ENCODE measurements around the gene RAB35. TPM values are rescaled to one million over a fixed set of nuclear protein-coding genes. Genes with fewer than 3 reads are reported as not detected.

Gene RAB35
- total RNA-seq (2014; rRNA removed; shearing (Covaris generic)): 16.7 and 31.7 TPM in 2 replicates

DNA sequence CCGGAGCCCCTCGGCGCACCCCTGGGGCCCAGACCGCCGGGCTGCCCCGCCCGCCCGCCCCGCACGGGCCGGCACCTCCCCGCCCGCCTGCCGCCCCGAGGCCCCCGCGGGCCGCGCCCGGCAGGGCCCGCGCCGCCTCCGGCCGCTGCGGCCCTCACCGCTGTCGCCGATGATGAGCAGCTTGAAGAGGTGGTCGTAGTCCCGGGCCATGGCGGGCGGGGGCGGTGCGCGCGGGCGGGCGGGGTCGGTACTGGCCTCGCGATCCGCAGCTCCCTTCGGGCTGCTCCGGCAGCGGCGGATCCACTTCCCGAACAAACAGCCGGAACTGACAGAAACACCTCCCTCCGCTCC is at the start of gene RAB35:
TSS of gene RAB35 (minus strand) at position 313 of the 351 bp plus-strand sequence. CDS start at position 210, 103 bp downstream.
- DNase-seq (ENCODE audit: low read depth in 1 of 2, low spot score in 2 of 2): no peak
- peak within 1 kb of the TSS; percentile 53 for H3K27ac ChIP-seq
- peaks cover 32% of the 10 kb centered on the region for H3K4me1 ChIP-seq (replicated peaks)
- H3K4me3 ChIP-seq: peak within 1 kb of the TSS; percentile 73
- H3K27me3 ChIP-seq (replicated peaks): no peaks in the 10 kb centered on the region
- peaks cover 31% of the 10 kb centered on the region for H3K36me3 ChIP-seq
- H3K9me3 ChIP-seq (replicated peaks): no peaks in the 10 kb centered on the region

GRCh38 chr12:120164293-120164692 is 47.7 kb upstream of the RAB35 start:
- no peak overlapping the region for H3K4me3 ChIP-seq
- H3K36me3 ChIP-seq: peaks cover 84% of the 10 kb centered on the region
- no peaks in the 10 kb centered on the region for H3K4me1 ChIP-seq (replicated peaks)
- no peaks in the 10 kb centered on the region for H3K9me3 ChIP-seq (replicated peaks)
- no peak overlapping the region for H3K27ac ChIP-seq
- no peak for DNase-seq (ENCODE audit: low read depth in 1 of 2, low spot score in 2 of 2)
- no peaks in the 10 kb centered on the region for H3K27me3 ChIP-seq (replicated peaks)

DNA sequence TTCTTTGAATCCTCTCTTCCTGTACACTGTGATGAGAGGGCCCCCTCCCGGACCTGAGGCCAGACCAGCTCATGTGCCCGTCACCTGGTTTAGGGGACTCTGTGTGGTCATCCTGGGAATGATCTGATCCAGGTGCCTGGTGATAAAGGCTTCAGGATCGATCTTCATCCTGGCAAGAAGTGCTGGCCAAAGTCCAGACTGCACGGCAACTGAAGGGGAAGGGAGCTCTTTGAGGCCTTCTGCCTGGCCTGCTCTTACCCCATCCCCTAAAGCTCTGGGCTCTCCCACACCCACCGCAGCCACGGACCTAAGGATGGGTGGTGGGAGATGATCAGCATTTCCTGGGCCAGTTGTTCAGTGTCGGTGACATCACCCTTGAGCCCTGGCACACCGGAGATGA is 46.2 kb upstream of the RAB35 start:
- no peak for DNase-seq (ENCODE audit: low read depth in 1 of 2, low spot score in 2 of 2)
- Histone ChIP-seq H3K4me1 (replicated peaks) (no peaks in the 10 kb centered on the region), H3K4me3 (no peak overlapping the region), H3K27ac (no peak overlapping the region), H3K9me3 (replicated peaks) (no peaks in the 10 kb centered on the region), H3K36me3 (peaks cover 87% of the 10 kb centered on the region), H3K27me3 (replicated peaks) (no peaks in the 10 kb centered on the region)

DNA sequence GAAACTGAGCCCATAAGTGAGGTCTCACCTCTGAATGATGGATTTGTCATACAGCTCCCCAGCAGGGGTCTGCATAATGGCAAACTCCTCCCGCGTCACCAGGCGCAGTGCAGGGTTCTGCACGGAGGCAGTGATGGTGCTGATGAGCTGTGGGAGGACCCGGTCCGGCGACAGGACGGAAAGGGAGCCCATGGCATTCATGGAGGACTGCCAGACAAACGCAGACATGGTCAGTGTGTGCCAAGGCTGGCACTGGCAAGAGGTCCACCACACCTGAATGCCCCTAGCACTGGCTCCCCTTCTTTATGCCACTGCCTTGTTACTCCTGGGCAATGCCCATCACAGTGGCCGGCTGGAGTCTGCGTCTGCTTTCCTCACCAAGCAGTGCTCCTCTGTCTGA is 45.3 kb upstream of the RAB35 start:
- no peaks in the 10 kb centered on the region for H3K4me1 ChIP-seq (replicated peaks)
- no peak overlapping the region for H3K4me3 ChIP-seq
- no peaks in the 10 kb centered on the region for H3K9me3 ChIP-seq (replicated peaks)
- H3K27me3 ChIP-seq (replicated peaks): no peaks in the 10 kb centered on the region
- peaks cover 91% of the 10 kb centered on the region for H3K36me3 ChIP-seq
- H3K27ac ChIP-seq: no peak overlapping the region
- no peak for DNase-seq (ENCODE audit: low read depth in 1 of 2, low spot score in 2 of 2)

DNA sequence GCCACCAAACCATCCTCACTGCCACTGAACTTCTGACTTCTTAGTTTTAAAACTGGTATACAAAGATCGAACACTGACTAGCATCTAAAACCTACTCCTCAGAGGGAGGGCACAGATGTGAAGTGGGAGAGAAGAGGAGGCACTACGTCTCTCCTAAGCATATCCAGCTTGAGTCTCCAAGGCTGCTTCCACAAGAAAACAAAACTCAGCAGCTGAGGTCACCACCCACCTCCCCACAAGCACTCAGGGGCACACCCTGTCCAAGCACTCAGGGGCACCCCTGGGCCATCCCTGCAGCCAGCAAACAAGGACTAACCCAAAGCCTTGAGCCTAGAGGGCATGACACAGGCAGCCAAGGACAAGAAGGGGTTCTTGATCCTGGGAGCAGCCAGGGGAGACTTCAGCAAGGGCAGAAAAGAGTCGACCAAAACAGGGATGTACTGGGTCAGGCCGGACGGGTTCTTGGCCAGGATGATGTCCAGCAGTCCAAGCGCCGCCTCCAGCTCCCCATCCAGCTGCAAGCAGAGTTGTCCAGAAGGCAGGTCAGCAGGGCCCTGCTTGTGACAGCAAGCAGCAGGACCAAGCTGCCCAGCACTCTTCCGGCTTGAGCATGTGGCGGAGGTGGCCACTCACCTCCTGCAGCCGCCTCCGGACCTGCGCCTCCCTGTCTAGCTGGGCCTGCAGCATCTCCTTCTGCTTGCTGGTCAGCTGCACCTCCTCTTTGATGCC is 43.1 kb upstream of the RAB35 start:
- Histone ChIP-seq H3K27me3 (replicated peaks) (no peaks in the 10 kb centered on the region), H3K36me3 (peaks cover 100% of the 10 kb centered on the region), H3K9me3 (replicated peaks) (no peaks in the 10 kb centered on the region), H3K27ac (no peak overlapping the region), H3K4me3 (no peak overlapping the region), H3K4me1 (replicated peaks) (no peaks in the 10 kb centered on the region)
- DNase-seq (ENCODE audit: low read depth in 1 of 2, low spot score in 2 of 2): no peak

DNA sequence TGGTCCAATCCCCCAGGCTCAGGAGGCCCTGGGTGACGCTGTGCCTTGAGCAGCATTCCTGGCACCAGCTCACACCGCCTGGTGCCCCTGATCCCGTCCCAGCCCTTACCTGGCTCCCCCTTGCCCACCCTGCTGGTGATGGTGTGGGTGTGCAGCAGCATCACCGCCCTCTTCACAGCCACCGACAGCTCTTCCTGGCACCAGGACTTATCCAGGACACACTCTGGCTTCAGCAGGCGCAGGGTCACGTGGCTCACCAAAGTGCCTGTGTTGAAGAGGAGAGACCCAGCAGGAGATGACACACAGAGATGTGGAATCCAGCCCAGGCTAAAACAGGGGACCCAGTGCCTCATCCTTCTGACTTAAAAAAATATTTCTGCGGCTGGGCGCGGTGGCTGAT is 41.8 kb upstream of the RAB35 start:
- H3K4me1 ChIP-seq (replicated peaks): no peaks in the 10 kb centered on the region
- peaks cover 100% of the 10 kb centered on the region for H3K36me3 ChIP-seq
- DNase-seq (ENCODE audit: low read depth in 1 of 2, low spot score in 2 of 2): no peak
- no peak overlapping the region for H3K27ac ChIP-seq
- H3K27me3 ChIP-seq (replicated peaks): no peaks in the 10 kb centered on the region
- H3K9me3 ChIP-seq (replicated peaks): no peaks in the 10 kb centered on the region
- H3K4me3 ChIP-seq: no peak overlapping the region

DNA sequence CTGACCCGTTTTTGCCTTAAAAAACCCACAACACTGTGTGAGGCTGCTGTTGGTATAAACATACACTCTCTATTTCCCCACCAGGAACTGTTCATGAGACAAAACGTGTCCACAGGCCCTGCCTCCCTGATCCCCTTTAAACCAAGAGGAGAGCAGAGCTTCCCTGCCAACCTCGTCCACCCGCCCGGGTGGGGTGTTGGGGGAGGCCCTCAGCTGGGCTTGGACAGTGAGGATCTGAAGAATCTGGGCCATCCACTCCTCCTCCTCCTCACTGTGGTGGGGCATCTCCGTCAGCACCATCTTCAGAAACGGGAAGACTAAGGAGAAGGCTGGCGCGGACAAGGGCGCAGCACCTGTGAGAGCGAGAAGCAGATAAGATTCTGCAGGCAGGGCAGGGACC is 41.1 kb upstream of the RAB35 start:
- H3K27ac ChIP-seq: no peak overlapping the region
- peaks cover 100% of the 10 kb centered on the region for H3K36me3 ChIP-seq
- H3K27me3 ChIP-seq (replicated peaks): no peaks in the 10 kb centered on the region
- H3K9me3 ChIP-seq (replicated peaks): no peaks in the 10 kb centered on the region
- no peak overlapping the region for H3K4me3 ChIP-seq
- no peak for DNase-seq (ENCODE audit: low read depth in 1 of 2, low spot score in 2 of 2)
- no peaks in the 10 kb centered on the region for H3K4me1 ChIP-seq (replicated peaks)

DNA sequence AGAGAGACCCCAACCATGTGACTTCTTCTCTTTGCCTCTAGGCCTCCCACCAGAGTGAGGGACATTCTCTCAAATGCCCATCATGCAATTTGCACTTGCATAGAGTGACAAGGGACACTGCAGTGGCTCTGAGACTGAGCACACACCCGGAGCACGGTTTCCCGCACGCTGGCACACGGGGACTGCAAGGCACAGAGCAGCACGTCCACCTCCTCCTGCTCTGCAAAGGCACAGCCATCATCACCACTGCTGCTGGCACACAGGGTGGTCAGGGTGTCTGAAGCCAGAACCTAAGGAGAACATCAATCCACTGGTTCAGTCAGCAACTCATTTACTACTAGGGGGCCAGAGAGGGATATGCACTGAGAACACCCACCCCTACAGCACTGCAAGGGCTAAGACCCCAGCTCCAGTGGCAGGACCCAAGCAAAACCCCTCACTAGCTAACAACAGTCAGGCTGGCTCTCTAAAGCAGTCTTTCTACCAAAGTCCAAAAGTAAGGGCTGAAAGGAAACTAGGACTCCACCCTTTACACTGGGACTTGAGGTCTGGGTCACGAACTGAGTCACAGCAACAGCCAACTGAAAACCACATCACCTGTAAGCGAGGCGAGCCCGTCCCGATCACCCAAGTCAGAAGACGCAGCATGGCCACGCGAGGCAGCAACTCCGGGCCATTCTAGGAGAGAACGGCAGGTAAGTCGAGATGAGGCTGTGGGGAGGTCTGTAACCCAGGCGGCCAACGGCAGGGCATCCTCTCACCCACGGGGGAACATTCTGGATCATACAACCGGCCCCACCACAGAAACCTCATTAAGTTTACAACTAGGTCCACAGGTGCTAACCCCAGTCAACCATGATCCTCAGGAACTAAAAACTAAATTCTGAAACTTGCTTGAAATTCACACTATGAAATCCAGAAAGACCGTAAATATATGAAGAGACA is 40.0 kb upstream of the RAB35 start:
- no peak overlapping the region for H3K27ac ChIP-seq
- H3K9me3 ChIP-seq (replicated peaks): no peaks in the 10 kb centered on the region
- H3K36me3 ChIP-seq: peaks cover 93% of the 10 kb centered on the region
- no peak for DNase-seq (ENCODE audit: low read depth in 1 of 2, low spot score in 2 of 2)
- no peak overlapping the region for H3K4me3 ChIP-seq
- H3K27me3 ChIP-seq (replicated peaks): no peaks in the 10 kb centered on the region
- no peaks in the 10 kb centered on the region for H3K4me1 ChIP-seq (replicated peaks)

DNA sequence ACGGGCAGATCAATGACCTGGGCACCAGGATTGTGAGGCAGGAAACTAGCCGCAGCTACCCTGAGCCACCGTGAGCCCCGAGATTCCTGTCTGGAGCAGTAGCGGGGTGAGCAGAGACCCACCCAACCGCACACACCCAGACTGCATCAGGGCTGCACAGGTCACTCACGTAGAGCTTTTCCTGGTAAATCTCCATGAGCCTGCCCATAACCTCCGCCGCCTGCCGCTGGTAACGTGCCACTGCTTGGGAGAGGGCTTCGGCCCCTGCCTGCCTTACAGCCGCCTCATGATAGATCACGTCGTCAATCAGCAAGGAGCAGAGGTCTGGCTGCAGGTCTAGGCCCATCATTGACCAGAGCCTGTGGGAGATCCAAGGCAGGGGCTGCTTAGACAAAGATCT is 38.5 kb upstream of the RAB35 start:
- no peaks in the 10 kb centered on the region for H3K9me3 ChIP-seq (replicated peaks)
- H3K27ac ChIP-seq: no peak overlapping the region
- no peak for DNase-seq (ENCODE audit: low read depth in 1 of 2, low spot score in 2 of 2)
- no peaks in the 10 kb centered on the region for H3K27me3 ChIP-seq (replicated peaks)
- H3K4me1 ChIP-seq (replicated peaks): no peaks in the 10 kb centered on the region
- H3K36me3 ChIP-seq: peaks cover 85% of the 10 kb centered on the region
- H3K4me3 ChIP-seq: no peak overlapping the region

DNA sequence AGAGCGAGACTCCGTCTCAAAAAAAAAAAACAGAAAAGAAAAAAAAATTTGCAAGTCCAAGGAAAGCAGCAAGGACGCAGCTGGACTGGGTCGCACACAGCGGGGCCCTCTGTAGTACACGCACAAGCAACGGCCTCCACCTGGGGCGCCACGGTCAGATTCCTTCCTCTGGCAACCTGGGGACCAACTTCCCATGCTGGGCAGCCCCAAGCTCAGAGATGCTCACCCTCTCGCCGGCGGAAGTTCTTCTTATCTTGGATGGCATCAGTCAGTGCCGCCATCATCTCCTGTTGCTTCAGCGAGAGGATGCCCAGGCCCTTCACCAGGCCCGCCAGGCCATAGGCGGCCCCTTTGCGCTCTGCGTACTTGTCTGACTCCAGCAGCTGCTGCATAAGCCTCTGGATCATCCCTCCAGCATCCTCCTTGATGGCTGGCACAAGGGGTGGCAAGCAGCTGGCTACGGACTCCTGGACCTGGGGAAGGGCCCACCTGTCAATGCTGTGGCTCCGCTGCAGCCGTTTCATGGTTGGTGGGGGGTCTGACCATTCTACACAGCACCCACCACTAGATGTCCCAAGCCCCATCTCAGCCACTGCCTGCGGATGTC is 34.5 kb upstream of the RAB35 start:
- H3K4me1 ChIP-seq (replicated peaks): no peaks in the 10 kb centered on the region
- no peak for DNase-seq (ENCODE audit: low read depth in 1 of 2, low spot score in 2 of 2)
- H3K9me3 ChIP-seq (replicated peaks): no peaks in the 10 kb centered on the region
- no peaks in the 10 kb centered on the region for H3K27me3 ChIP-seq (replicated peaks)
- H3K4me3 ChIP-seq: no peak overlapping the region
- peaks cover 83% of the 10 kb centered on the region for H3K36me3 ChIP-seq
- H3K27ac ChIP-seq: no peak overlapping the region

DNA sequence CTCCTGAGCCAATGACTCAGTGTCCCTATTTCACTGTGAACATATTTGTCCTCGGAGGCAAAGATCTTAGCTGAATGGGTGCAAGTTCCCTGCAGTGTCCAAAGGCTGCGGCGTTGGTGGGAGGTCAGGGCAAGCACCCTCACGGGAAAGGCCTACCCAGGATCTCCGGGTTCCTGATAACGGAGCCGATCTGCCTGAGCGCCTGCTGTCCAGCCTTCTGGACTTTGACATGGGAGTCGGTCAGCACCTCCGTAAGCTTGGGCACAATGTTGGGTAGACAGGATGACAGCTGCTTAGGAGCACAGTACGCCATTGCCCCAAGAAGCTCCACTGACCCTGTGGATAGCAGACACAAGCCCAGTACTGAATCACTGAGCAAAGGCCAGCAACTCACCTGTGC is 31.5 kb upstream of the RAB35 start:
- Histone ChIP-seq H3K4me3 (no peak overlapping the region), H3K4me1 (replicated peaks) (no peaks in the 10 kb centered on the region), H3K9me3 (replicated peaks) (no peaks in the 10 kb centered on the region), H3K27me3 (replicated peaks) (no peaks in the 10 kb centered on the region), H3K27ac (no peak overlapping the region), H3K36me3 (peaks cover 80% of the 10 kb centered on the region)
- DNase-seq (ENCODE audit: low read depth in 1 of 2, low spot score in 2 of 2): no peak

DNA sequence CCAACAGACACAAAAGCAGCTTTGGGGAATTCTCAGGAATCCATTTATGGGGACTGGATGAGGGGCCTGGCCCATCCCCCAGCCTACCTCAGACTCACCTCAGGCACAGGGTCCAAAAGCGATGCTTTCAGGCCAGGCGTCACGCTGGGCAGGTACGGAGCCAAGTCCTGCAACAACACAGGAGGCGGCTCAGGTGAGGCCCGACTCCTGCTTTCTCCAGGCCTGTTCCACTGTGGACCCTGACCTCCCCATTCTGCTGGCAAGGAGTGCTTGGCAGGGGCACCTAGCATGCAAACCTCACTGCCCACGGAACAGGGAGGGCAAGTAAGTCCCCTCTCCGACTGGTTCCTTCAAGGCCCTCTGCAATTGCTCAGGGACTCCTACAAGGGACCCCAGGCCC is 28.6 kb upstream of the RAB35 start:
- no peak overlapping the region for H3K4me3 ChIP-seq
- DNase-seq (ENCODE audit: low read depth in 1 of 2, low spot score in 2 of 2): no peak
- H3K27me3 ChIP-seq (replicated peaks): no peaks in the 10 kb centered on the region
- no peak overlapping the region for H3K27ac ChIP-seq
- H3K4me1 ChIP-seq (replicated peaks): peaks cover 18% of the 10 kb centered on the region
- H3K36me3 ChIP-seq: peaks cover 94% of the 10 kb centered on the region
- no peaks in the 10 kb centered on the region for H3K9me3 ChIP-seq (replicated peaks)

- Histone ChIP-seq H3K27me3 (replicated peaks) (no peaks in the 10 kb centered on the region), H3K36me3 (peaks cover 91% of the 10 kb centered on the region), H3K9me3 (replicated peaks) (no peaks in the 10 kb centered on the region), H3K27ac (no peak overlapping the region), H3K4me1 (replicated peaks) (peaks cover 24% of the 10 kb centered on the region), H3K4me3 (no peak overlapping the region)
- DNase-seq (ENCODE audit: low read depth in 1 of 2, low spot score in 2 of 2): no peak
Measured at GRCh38 chr12:120144215-120144614, 27.7 kb upstream of the RAB35 start.
